SU-DHL-6 (cell line): ENCODE measurements around the gene CDH11.

Experiments
- CTCF ChIP-seq: fragments of 200-600 bp; sonication (generic); IDR thresholded peaks from one replicate; pipeline ENCODE4 v1.5.1; 2017; ENCODE audit warnings: antibody characterized with exemption, mild to moderate bottlenecking, low read length, moderate library complexity; ENCODE audit not compliant: insufficient read depth, poor library complexity, severe bottlenecking
- EZH2phosphoT487 ChIP-seq: fragments of 200-600 bp; sonication (generic), shearing (Covaris generic); conservative IDR thresholded peaks from 2 replicates; pipeline ENCODE4 v1.6.1; 2018; ENCODE audit warnings: mild to moderate bottlenecking, antibody characterized with exemption, low read length, moderate library complexity, mixed read lengths

- TF ChIP-seq EZH2phosphoT487, result no peak
- no peak for TF ChIP-seq CTCF
Measured at GRCh38 chr16:65042438-65043365, 79.2 kb downstream of the CDH11 start.
